T-helper 9 cell (primary cell): Measurements from ENCODE around the gene ZNF236.
"Not testable (repeated sequence)": the region's sequence is repeated elsewhere in the genome, so short reads cannot be mapped to it uniquely, and the experiment has no call there.

Experiments
- DNase-seq: peaks from one replicate; pipeline ENCODE4 v3.0.0-alpha.2; 2020

Gene ZNF236

GRCh38 chr18:76977684-76978232 lies 155.4 kb downstream of the ZNF236 start:
- DNase-seq, result no peak

GRCh38 chr18:76978616-76979015 lies 156.3 kb downstream of the ZNF236 start:
- no peak for DNase-seq

GRCh38 chr18:76979111-76979751 lies 156.9 kb downstream of the ZNF236 start:
- DNase-seq, result no peak

- no peak for DNase-seq
These were observed 157.5 kb downstream of the ZNF236 start for GRCh38 chr18:76979906-76980305.

GRCh38 chr18:76980663-76981395 lies 158.5 kb downstream of the ZNF236 start:
- DNase-seq, result no peak

- no peak for DNase-seq
These were observed 159.1 kb downstream of the ZNF236 start for GRCh38 chr18:76981396-76981968.

- DNase-seq, result no peak
These were observed 159.7 kb downstream of the ZNF236 start for GRCh38 chr18:76982038-76982437.

GRCh38 chr18:76982841-76983583 lies 160.7 kb downstream of the ZNF236 start:
- peak; percentile 82 for DNase-seq

- DNase-seq, result no peak
These were observed 161.3 kb downstream of the ZNF236 start for GRCh38 chr18:76983613-76984051.

GRCh38 chr18:76984193-76985155 lies 162.1 kb downstream of the ZNF236 start:
- DNase-seq, result no peak

GRCh38 chr18:76985156-76985950 lies 163.0 kb downstream of the ZNF236 start:
- no peak for DNase-seq

- no peak for DNase-seq
These were observed 163.5 kb downstream of the ZNF236 start for GRCh38 chr18:76985951-76986236.

- DNase-seq, result no peak
These were observed 164.0 kb downstream of the ZNF236 start for GRCh38 chr18:76986406-76986805.

GRCh38 chr18:76988031-76988826 lies 165.9 kb downstream of the ZNF236 start:
- no peak for DNase-seq

GRCh38 chr18:76988827-76989646 lies 166.7 kb downstream of the ZNF236 start:
- no peak for DNase-seq

GRCh38 chr18:76989647-76990190 lies 167.4 kb downstream of the ZNF236 start:
- DNase-seq, result no peak

- DNase-seq, result not testable (repeated sequence)
These were observed 168.1 kb downstream of the ZNF236 start for GRCh38 chr18:76990343-76991020.

GRCh38 chr18:76991021-76991688 lies 168.8 kb downstream of the ZNF236 start:
- no peak for DNase-seq
